ENCODE measurements around the gene FOXRED1.

Gene FOXRED1

GRCh38 chr11:126313826-126314225 lies 44.9 kb downstream of the FOXRED1 start:
- DNase-seq, result peak; percentile 40

- no peak for DNase-seq
Measured at GRCh38 chr11:126317432-126317755, 48.4 kb downstream of the FOXRED1 start.

- DNase-seq, result no peak
Measured at GRCh38 chr11:126317756-126318573, 49.0 kb downstream of the FOXRED1 start.

- peak; percentile 86 for DNase-seq
Measured at GRCh38 chr11:126318574-126319373, 49.8 kb downstream of the FOXRED1 start.

GRCh38 chr11:126319374-126319740 lies 50.4 kb downstream of the FOXRED1 start:
- DNase-seq, result no peak

- DNase-seq, result no peak
Measured at GRCh38 chr11:126322996-126323395, 54.0 kb downstream of the FOXRED1 start.

- DNase-seq, result no peak
Measured at GRCh38 chr11:126327281-126328000, 58.5 kb downstream of the FOXRED1 start.

Data from inflammatory macrophage treated with lipopolysaccharide for 4 hours (primary cell).